IPS-15b (cell line): ENCODE measurements around the gene TDP2.
"Not testable (repeated sequence)": the region's sequence is repeated elsewhere in the genome, so short reads cannot be mapped to it uniquely, and the experiment has no call there.

Source experiments
- H3K27me3 ChIP-seq: one replicate; pipeline ENCODE4 v1.6.1; 2013; ENCODE audit warnings: low read length; ENCODE audit not compliant: control insufficient read depth, insufficient read depth
- H3K36me3 ChIP-seq: one replicate; pipeline ENCODE4 v1.6.1; 2013; ENCODE audit warnings: low read length; ENCODE audit not compliant: control insufficient read depth, insufficient read depth
- H3K4me1 ChIP-seq: one replicate; pipeline ENCODE4 v1.6.1; 2013; ENCODE audit warnings: mild to moderate bottlenecking, low read length; ENCODE audit not compliant: control insufficient read depth, insufficient read depth
- H3K4me3 ChIP-seq: one replicate; pipeline ENCODE4 v1.5.1; 2013; ENCODE audit warnings: low read depth, low read length
- H3K9ac ChIP-seq: one replicate; pipeline ENCODE4 v1.6.1; 2013; ENCODE audit warnings: low read depth, mild to moderate bottlenecking, low read length
- H3K9me3 ChIP-seq: one replicate; pipeline ENCODE4 v1.6.1; 2013; ENCODE audit warnings: mild to moderate bottlenecking, low read length; ENCODE audit not compliant: control insufficient read depth, insufficient read depth

The TDP2 gene, protein sequence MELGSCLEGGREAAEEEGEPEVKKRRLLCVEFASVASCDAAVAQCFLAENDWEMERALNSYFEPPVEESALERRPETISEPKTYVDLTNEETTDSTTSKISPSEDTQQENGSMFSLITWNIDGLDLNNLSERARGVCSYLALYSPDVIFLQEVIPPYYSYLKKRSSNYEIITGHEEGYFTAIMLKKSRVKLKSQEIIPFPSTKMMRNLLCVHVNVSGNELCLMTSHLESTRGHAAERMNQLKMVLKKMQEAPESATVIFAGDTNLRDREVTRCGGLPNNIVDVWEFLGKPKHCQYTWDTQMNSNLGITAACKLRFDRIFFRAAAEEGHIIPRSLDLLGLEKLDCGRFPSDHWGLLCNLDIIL

GRCh38 chr6:24666641-24667377 lies at the start of gene TDP2, which contains the start of gene ACOT13:
TSS of gene TDP2 (minus strand) at chr6:24666899. CDS start at chr6:24666862, 37 bp downstream.
TSS of gene ACOT13 (plus strand) at chr6:24667077. CDS start at chr6:24667264, 187 bp downstream.
- Histone ChIP-seq H3K4me1 (peaks cover 5% of the 10 kb centered on the region), H3K9me3 (no peaks in the 10 kb centered on the region), H3K4me3 (peak within 1 kb of the TSS; percentile 100), H3K9ac (peak within 1 kb of the TSS; percentile 96), H3K27me3 (no peaks in the 10 kb centered on the region), H3K36me3 (peaks cover 12% of the 10 kb centered on the region)

DNA sequence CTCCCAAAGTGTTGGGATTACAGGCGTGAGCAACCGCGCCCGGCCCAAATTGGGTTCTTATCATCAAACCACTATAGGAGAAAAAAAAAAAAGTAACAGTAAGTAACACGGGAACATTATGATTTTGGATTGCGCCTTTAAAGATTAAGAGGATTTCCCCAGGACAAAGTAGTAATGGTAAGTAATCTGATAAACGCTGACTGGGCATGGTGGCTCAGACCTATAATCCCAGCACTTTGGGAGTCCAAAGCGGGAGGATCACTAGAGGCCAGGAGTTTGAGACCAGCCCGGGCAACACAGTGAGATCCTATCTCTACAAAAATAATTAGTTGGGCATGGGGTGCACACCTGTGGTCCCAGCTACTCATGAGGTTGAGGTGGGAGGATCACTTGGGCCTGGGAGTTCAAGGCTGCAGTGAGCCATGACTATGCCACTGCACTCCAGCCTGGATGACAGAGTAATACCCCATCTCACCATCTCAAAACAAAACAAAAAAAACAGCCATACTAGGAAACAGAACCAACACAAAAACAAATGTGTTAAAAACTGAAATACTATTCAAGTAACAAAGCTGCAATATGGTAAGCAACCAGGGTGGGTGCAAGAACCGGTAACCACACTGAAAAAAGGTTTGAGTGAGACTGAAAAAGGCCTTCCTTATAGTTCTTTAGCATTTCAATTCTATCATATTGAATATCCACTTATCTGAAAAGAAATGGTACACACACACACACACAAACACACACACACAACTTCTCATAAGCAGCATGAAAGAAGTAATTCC lies 44.0 kb upstream of the TDP2 start:
- peaks cover 49% of the 10 kb centered on the region for H3K36me3 ChIP-seq
- H3K27me3 ChIP-seq: no peaks in the 10 kb centered on the region
- no peak overlapping the region for H3K9ac ChIP-seq
- no peaks in the 10 kb centered on the region for H3K9me3 ChIP-seq
- H3K4me3 ChIP-seq: no peak overlapping the region
- H3K4me1 ChIP-seq: no peaks in the 10 kb centered on the region

- Histone ChIP-seq H3K36me3 (peaks cover 49% of the 10 kb centered on the region), H3K4me1 (no peaks in the 10 kb centered on the region), H3K4me3 (no peak overlapping the region), H3K27me3 (no peaks in the 10 kb centered on the region), H3K9me3 (no peaks in the 10 kb centered on the region), H3K9ac (no peak overlapping the region)
These were observed 42.5 kb upstream of the TDP2 start for GRCh38 chr6:24709014-24709711.

DNA sequence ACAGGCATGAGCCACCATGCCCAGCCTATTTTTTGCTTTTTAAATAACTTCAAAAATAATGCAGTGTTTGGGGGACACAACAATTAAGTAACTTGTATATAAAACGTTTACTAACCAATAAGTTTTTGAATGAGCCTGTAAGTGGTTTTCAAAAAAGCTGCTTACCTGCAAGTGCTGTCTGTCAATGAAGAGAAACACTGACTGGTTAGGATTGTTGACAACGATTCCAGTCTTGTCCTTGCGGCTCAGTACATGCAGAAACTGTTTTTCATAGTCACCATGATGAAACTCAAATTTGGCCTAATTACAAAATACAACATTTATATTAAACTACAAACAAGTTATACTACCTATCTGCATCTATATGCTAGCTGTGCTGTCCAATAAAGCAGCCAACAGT lies 41.9 kb upstream of the TDP2 start:
- Histone ChIP-seq H3K9me3 (no peaks in the 10 kb centered on the region), H3K4me1 (no peaks in the 10 kb centered on the region), H3K4me3 (no peak overlapping the region), H3K9ac (no peak overlapping the region), H3K36me3 (peaks cover 49% of the 10 kb centered on the region), H3K27me3 (no peaks in the 10 kb centered on the region)

DNA sequence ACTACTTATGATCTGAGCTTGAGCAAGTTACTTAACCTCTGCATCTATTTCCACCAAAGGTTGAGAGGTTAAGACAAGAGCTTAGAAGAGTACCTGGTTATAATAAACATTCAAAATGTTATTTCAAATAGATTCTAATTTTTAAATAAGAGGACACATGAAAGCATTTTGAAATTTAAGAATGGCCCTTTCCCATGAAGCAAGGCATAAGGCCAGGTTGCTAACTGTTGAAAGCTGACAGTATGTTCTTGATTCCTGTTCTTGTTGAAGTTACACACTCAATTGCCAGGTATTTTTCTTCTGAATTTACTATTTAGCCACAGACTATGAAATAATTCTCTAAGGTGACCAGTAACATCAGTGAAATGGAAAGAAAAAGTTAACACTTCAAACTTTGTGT lies 37.8 kb upstream of the TDP2 start:
- Histone ChIP-seq H3K4me1 (no peaks in the 10 kb centered on the region), H3K36me3 (peaks cover 16% of the 10 kb centered on the region), H3K9me3 (no peaks in the 10 kb centered on the region), H3K4me3 (no peak overlapping the region), H3K9ac (no peak overlapping the region), H3K27me3 (no peaks in the 10 kb centered on the region)

- Histone ChIP-seq H3K9me3 (no peaks in the 10 kb centered on the region), H3K4me1 (no peaks in the 10 kb centered on the region), H3K4me3 (no peak overlapping the region), H3K27me3 (no peaks in the 10 kb centered on the region), H3K9ac (no peak overlapping the region), H3K36me3 (peaks cover 6% of the 10 kb centered on the region)
These were observed 36.1 kb upstream of the TDP2 start for GRCh38 chr6:24702720-24703282.

DNA sequence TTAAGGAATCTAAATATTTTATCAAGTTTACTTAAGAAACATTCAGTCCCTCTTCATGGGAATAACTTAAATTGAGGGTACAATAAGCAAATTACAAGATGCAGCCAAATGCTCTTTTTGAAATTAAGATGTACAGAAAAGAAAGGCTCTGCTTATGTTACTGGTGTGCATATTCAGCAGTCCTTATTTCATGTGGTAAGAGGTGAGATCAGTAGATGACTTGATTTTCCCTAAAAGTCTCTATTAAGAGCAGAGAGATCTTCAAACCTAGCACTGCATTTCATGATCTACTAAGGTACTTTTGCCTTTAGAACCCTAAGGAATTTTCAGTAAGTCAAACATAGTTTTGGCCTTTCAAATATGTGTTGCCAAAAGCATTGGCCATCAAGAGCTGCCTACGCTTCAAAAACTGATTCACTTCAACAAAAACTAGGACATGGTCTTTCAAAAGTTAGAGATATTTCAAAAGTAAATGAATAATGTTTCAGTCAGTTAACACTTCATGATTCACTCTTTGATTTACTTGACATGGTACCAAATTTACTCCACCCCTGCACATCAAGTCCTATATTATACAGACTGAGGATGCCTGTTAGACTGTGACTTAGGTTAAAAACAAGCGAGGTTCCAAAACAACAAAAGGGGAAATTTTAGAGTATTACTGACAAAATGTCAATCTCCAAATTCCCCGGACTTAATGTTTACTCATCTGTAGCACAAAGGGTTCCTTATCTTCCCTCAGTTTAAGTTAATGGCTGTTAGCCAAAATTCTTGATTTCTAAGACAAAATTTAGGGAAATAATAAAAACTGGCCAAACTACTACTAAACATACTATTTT lies 33.0 kb upstream of the TDP2 start:
- H3K36me3 ChIP-seq: no peaks in the 10 kb centered on the region

GRCh38 chr6:24696097-24696496 lies 29.4 kb upstream of the TDP2 start:
- H3K27me3 ChIP-seq: no peaks in the 10 kb centered on the region
- no peaks in the 10 kb centered on the region for H3K4me1 ChIP-seq
- H3K9me3 ChIP-seq: no peaks in the 10 kb centered on the region
- H3K4me3 ChIP-seq: no peak overlapping the region
- H3K9ac ChIP-seq: no peak overlapping the region
- no peaks in the 10 kb centered on the region for H3K36me3 ChIP-seq

More for the DNA sequence above, 33.0 kb upstream of the TDP2 start:
- no peaks in the 10 kb centered on the region for H3K9me3 ChIP-seq
- no peak overlapping the region for H3K9ac ChIP-seq
- H3K4me3 ChIP-seq: no peak overlapping the region
- no peaks in the 10 kb centered on the region for H3K4me1 ChIP-seq
- H3K27me3 ChIP-seq: no peaks in the 10 kb centered on the region

DNA sequence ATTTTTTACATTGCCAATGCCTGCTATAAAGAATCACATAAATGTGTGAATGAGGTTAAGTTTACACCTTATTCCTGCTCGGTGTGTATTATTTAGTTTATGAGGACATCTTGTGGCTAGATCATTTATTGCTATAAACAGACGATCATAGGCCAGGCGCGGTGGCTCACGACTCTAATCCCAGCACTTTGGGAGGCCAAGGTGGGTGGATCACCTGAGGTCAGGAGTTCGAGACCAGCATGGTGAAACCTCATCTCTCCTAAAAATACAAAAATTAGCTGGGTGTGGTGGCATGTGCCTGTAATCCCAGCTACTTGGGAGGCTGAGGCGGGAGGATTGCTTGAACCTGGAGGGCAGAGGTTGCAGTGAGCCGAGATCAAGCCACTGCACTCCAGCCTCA lies 28.9 kb upstream of the TDP2 start:
- not testable (repeated sequence) for H3K4me1 ChIP-seq, H3K4me3 ChIP-seq, H3K9ac ChIP-seq, H3K27me3 ChIP-seq, H3K36me3 ChIP-seq, H3K9me3 ChIP-seq

GRCh38 chr6:24694198-24694597 lies 27.5 kb upstream of the TDP2 start:
- H3K4me3 ChIP-seq: no peak overlapping the region
- no peaks in the 10 kb centered on the region for H3K27me3 ChIP-seq
- no peaks in the 10 kb centered on the region for H3K4me1 ChIP-seq
- H3K9ac ChIP-seq: no peak overlapping the region
- H3K36me3 ChIP-seq: no peaks in the 10 kb centered on the region
- no peaks in the 10 kb centered on the region for H3K9me3 ChIP-seq
